ENCODE data around the gene MYO16. TPM values are rescaled to one million over a fixed set of nuclear protein-coding genes. Genes with fewer than 3 reads are reported as not detected.

The MYO16 gene
- total RNA-seq, 1 experiment from 2014 or later = 0.49 TPM

DNA sequence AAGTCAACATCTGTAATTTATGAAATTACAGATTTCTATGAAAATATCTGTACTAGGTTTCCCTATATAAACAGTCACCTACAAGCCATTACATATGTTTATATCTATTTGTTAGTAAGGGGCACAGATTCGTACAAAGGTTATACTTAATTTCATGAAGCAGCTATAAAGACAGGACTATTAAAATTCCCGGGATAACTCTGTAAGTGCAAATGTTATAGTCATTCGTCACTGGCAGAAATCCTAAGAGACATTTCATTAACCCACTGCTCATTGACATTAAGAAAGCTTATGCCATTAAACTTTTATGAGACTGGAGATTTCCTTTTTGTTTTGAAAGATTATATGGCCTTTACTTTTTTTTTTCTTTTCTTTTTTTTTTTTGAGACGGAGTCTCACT, 122.9 kb downstream of the MYO16 start:
- TF ChIP-seq EZH2 (IDR thresholded peaks at IDR 0.05; ENCODE audit: borderline replicate concordance, low read depth, low read length, poor library complexity, severe bottlenecking) = no peak
- TF ChIP-seq, protein P1, sequence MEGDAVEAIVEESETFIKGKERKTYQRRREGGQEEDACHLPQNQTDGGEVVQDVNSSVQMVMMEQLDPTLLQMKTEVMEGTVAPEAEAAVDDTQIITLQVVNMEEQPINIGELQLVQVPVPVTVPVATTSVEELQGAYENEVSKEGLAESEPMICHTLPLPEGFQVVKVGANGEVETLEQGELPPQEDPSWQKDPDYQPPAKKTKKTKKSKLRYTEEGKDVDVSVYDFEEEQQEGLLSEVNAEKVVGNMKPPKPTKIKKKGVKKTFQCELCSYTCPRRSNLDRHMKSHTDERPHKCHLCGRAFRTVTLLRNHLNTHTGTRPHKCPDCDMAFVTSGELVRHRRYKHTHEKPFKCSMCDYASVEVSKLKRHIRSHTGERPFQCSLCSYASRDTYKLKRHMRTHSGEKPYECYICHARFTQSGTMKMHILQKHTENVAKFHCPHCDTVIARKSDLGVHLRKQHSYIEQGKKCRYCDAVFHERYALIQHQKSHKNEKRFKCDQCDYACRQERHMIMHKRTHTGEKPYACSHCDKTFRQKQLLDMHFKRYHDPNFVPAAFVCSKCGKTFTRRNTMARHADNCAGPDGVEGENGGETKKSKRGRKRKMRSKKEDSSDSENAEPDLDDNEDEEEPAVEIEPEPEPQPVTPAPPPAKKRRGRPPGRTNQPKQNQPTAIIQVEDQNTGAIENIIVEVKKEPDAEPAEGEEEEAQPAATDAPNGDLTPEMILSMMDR (conservative IDR thresholded peaks at IDR 0.05; ENCODE audit: low read depth, low read length) = no peak
- Histone ChIP-seq H3K4me1 (ENCODE audit: insufficient read depth, low read length, poor library complexity, severe bottlenecking) (no peaks in the 10 kb centered on the region), H3K9me3 (ENCODE audit: low read depth, low read length, poor library complexity, severe bottlenecking) (no peaks in the 10 kb centered on the region), H3K27me3 (replicated peaks; ENCODE audit: insufficient read depth, low read depth, low read length, poor library complexity) (no peaks in the 10 kb centered on the region), H3K4me3 (ENCODE audit: low read depth, low read length, poor library complexity, severe bottlenecking) (no peak overlapping the region), H3K27ac (ENCODE audit: low read depth, low read length, poor library complexity, severe bottlenecking) (no peak overlapping the region), H3K36me3 (ENCODE audit: insufficient read depth, low read length, poor library complexity, severe bottlenecking) (no peaks in the 10 kb centered on the region)
- BruUV-seq (replicated peaks) = no TSS peak
- DNase-seq (ENCODE audit: low spot score) = peak; percentile 25
- intact Hi-C loops (cut with micrococcal nuclease; ENCODE audit: unreplicated experiment) = no loop called here
- ChIA-PET CTCF (no interaction called here), POLR2A (ENCODE audit: low non-redundant PET) (no interaction called here)

DNA sequence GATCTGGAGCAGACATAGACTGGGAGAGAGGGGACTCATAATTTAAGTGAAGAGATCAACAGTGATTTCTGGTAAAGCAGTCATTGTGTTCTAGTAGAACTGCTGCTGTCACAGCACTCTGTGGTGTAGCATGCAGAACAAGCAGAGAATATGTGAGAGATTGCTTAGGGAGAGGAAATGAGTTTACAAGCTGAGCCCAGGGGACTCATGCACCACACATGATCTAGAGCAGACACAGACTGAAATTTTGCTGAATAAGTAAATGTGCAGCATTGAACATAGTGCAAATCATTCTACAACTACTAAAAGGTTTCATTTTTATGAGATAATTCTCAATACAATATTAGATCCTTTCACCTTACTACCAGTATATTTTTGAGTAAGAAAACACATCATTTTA, 125.7 kb downstream of the MYO16 start:
- no TSS peak for BruUV-seq (replicated peaks)
- Histone ChIP-seq H3K4me1 (ENCODE audit: insufficient read depth, low read length, poor library complexity, severe bottlenecking) (no peaks in the 10 kb centered on the region), H3K4me3 (ENCODE audit: low read depth, low read length, poor library complexity, severe bottlenecking) (no peak overlapping the region), H3K36me3 (ENCODE audit: insufficient read depth, low read length, poor library complexity, severe bottlenecking) (no peaks in the 10 kb centered on the region), H3K27ac (ENCODE audit: low read depth, low read length, poor library complexity, severe bottlenecking) (no peak overlapping the region), H3K27me3 (replicated peaks; ENCODE audit: insufficient read depth, low read depth, low read length, poor library complexity) (no peaks in the 10 kb centered on the region), H3K9me3 (ENCODE audit: low read depth, low read length, poor library complexity, severe bottlenecking) (no peaks in the 10 kb centered on the region)
- POLR2A ChIA-PET (ENCODE audit: low non-redundant PET) = no interaction called here
- peak; percentile 49 for DNase-seq (ENCODE audit: low spot score)
- TF ChIP-seq, protein P1 (conservative IDR thresholded peaks at IDR 0.05; ENCODE audit: low read depth, low read length) = no peak
- no peak for TF ChIP-seq EZH2 (IDR thresholded peaks at IDR 0.05; ENCODE audit: borderline replicate concordance, low read depth, low read length, poor library complexity, severe bottlenecking)
- intact Hi-C loops (cut with micrococcal nuclease; ENCODE audit: unreplicated experiment) = no loop called here
- CTCF ChIA-PET = no interaction called here

DNA sequence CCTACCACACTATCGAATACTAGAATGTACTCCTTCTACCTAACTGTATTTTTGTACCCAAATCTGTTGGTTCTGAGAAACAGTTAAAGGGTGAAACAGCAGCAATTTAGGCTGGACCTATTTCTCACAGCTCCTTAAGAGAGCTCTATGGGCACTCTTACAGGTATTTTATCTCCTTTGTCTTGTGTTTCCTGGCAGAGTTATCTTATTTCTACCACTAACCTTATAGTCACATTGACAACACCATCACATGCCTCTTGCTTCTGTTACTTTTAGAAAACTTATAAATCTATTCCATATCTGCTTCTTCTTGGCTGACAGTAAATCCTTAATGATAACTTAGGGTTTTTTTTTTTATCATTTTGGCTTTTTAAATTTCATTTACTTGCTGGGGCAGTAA, 130.7 kb downstream of the MYO16 start:
- no TSS peak for BruUV-seq (replicated peaks)
- CTCF ChIA-PET = no interaction called here
- no peak for DNase-seq (ENCODE audit: low spot score)
- no peaks in the 10 kb centered on the region for H3K36me3 ChIP-seq (ENCODE audit: insufficient read depth, low read length, poor library complexity, severe bottlenecking)
- H3K4me3 ChIP-seq (ENCODE audit: low read depth, low read length, poor library complexity, severe bottlenecking) = no peak overlapping the region
- intact Hi-C loops (cut with micrococcal nuclease; ENCODE audit: unreplicated experiment) = no loop called here
- no peak overlapping the region for H3K27ac ChIP-seq (ENCODE audit: low read depth, low read length, poor library complexity, severe bottlenecking)
- no peaks in the 10 kb centered on the region for H3K9me3 ChIP-seq (ENCODE audit: low read depth, low read length, poor library complexity, severe bottlenecking)
- no peaks in the 10 kb centered on the region for H3K4me1 ChIP-seq (ENCODE audit: insufficient read depth, low read length, poor library complexity, severe bottlenecking)
- H3K27me3 ChIP-seq (replicated peaks; ENCODE audit: insufficient read depth, low read depth, low read length, poor library complexity) = no peaks in the 10 kb centered on the region
- POLR2A ChIA-PET (ENCODE audit: low non-redundant PET) = no interaction called here
- TF ChIP-seq, protein P1 (conservative IDR thresholded peaks at IDR 0.05; ENCODE audit: low read depth, low read length) = no peak
- TF ChIP-seq EZH2 (IDR thresholded peaks at IDR 0.05; ENCODE audit: borderline replicate concordance, low read depth, low read length, poor library complexity, severe bottlenecking) = no peak
